Measurements from ENCODE around the gene KLHL18.
A peak's percentile ranks its signal among the peaks of the same experiment; 100 is the strongest.
"Not testable (repeated sequence)": the region's sequence is repeated elsewhere in the genome, so short reads cannot be mapped to it uniquely, and the experiment has no call there.

Gene KLHL18

GRCh38 chr3:47282424-47283192, at the start of gene KLHL18, which contains the start of gene KIF9:
KLHL18 (plus strand) TSS chr3:47282944; CDS start chr3:47282966, 22 bp downstream.
KIF9 (minus strand) TSS chr3:47282799; CDS start chr3:47277374, 5,425 bp downstream.
- DNase-seq, result peak; percentile 81

GRCh38 chr3:47238017-47238416, 44.7 kb upstream of the KLHL18 start:
- no peak for DNase-seq

- no peak for DNase-seq
Observed at GRCh38 chr3:47239929-47240328, 42.8 kb upstream of the KLHL18 start.

GRCh38 chr3:47243419-47244147, 39.2 kb upstream of the KLHL18 start:
- no peak for DNase-seq

GRCh38 chr3:47244531-47245100, 38.1 kb upstream of the KLHL18 start:
- no peak for DNase-seq

GRCh38 chr3:47245271-47245670, 37.5 kb upstream of the KLHL18 start:
- DNase-seq, result no peak

- DNase-seq, result no peak
Observed at GRCh38 chr3:47247131-47248064, 35.3 kb upstream of the KLHL18 start.

GRCh38 chr3:47250309-47251060, 32.3 kb upstream of the KLHL18 start:
- DNase-seq, result no peak

GRCh38 chr3:47251085-47251484, 31.7 kb upstream of the KLHL18 start:
- not testable (repeated sequence) for DNase-seq

- DNase-seq, result no peak
Observed at GRCh38 chr3:47251689-47252088, 31.1 kb upstream of the KLHL18 start.

GRCh38 chr3:47256331-47256730, 26.4 kb upstream of the KLHL18 start:
- not testable (repeated sequence) for DNase-seq

- no peak for DNase-seq
Observed at GRCh38 chr3:47259114-47259513, 23.6 kb upstream of the KLHL18 start.

GRCh38 chr3:47260605-47261004, 22.1 kb upstream of the KLHL18 start:
- DNase-seq, result no peak

GRCh38 chr3:47261301-47261700, 21.4 kb upstream of the KLHL18 start:
- DNase-seq, result no peak

GRCh38 chr3:47265008-47265407, 17.7 kb upstream of the KLHL18 start:
- no peak for DNase-seq

- DNase-seq, result no peak
Observed at GRCh38 chr3:47265725-47266428, 16.9 kb upstream of the KLHL18 start.

GRCh38 chr3:47266709-47267489, 15.8 kb upstream of the KLHL18 start:
- DNase-seq, result no peak

GRCh38 chr3:47267490-47267824, 15.3 kb upstream of the KLHL18 start:
- DNase-seq, result no peak

- no peak for DNase-seq
Observed at GRCh38 chr3:47270526-47270925, 12.2 kb upstream of the KLHL18 start.

GRCh38 chr3:47273564-47273963, 9.2 kb upstream of the KLHL18 start:
- DNase-seq, result no peak

- DNase-seq, result no peak
Observed at GRCh38 chr3:47274652-47275051, 8.1 kb upstream of the KLHL18 start.

Data from NCI-H1436 (cell line).